ENCODE results near the gene BMAL1. TPM values are rescaled to one million over a fixed set of nuclear protein-coding genes. Genes with fewer than 3 reads are reported as not detected.

BMAL1 gene
- total RNA-seq, 1 donor from 2014 or later = 7.7 TPM

- no peak overlapping the region for H3K27ac Mint-ChIP-seq (ENCODE audit: unreplicated experiment)
Measured at GRCh38 chr11:13376838-13377237, 99.2 kb downstream of the BMAL1 start.

GRCh38 chr11:13378316-13378715 is 100.7 kb downstream of the BMAL1 start:
- DNase-seq (ENCODE audit: low spot score) = no peak
- Mint-ChIP-seq H3K9me3 (ENCODE audit: unreplicated experiment) (no peaks in the 10 kb centered on the region), H3K4me3 (ENCODE audit: unreplicated experiment) (no peak overlapping the region), H3K36me3 (ENCODE audit: low read depth, unreplicated experiment) (peaks cover 37% of the 10 kb centered on the region), H3K27me3 (ENCODE audit: unreplicated experiment) (peaks cover 3% of the 10 kb centered on the region), H3K27ac (ENCODE audit: unreplicated experiment) (no peak overlapping the region), H3K4me1 (ENCODE audit: unreplicated experiment) (peaks cover 19% of the 10 kb centered on the region)
- TF ChIP-seq CTCF (IDR thresholded peaks at IDR 0.05; ENCODE audit: unreplicated experiment) = no peak

More at GRCh38 chr11:13376838-13377237, 99.2 kb downstream of the BMAL1 start:
- Mint-ChIP-seq H3K9me3 (ENCODE audit: unreplicated experiment) (no peaks in the 10 kb centered on the region), H3K4me1 (ENCODE audit: unreplicated experiment) (peaks cover 19% of the 10 kb centered on the region), H3K4me3 (ENCODE audit: unreplicated experiment) (peak overlapping the region; percentile 33), H3K27me3 (ENCODE audit: unreplicated experiment) (peaks cover 3% of the 10 kb centered on the region), H3K36me3 (ENCODE audit: low read depth, unreplicated experiment) (peaks cover 26% of the 10 kb centered on the region)
- TF ChIP-seq CTCF (IDR thresholded peaks at IDR 0.05; ENCODE audit: unreplicated experiment) = no peak
- no peak for DNase-seq (ENCODE audit: low spot score)

- peaks cover 3% of the 10 kb centered on the region for H3K27me3 Mint-ChIP-seq (ENCODE audit: unreplicated experiment)
- no peak for TF ChIP-seq CTCF (IDR thresholded peaks at IDR 0.05; ENCODE audit: unreplicated experiment)
- H3K36me3 Mint-ChIP-seq (ENCODE audit: low read depth, unreplicated experiment) = peaks cover 28% of the 10 kb centered on the region
- no peaks in the 10 kb centered on the region for H3K9me3 Mint-ChIP-seq (ENCODE audit: unreplicated experiment)
- H3K4me3 Mint-ChIP-seq (ENCODE audit: unreplicated experiment) = no peak overlapping the region
- DNase-seq (ENCODE audit: low spot score) = no peak
- H3K27ac Mint-ChIP-seq (ENCODE audit: unreplicated experiment) = no peak overlapping the region
- peaks cover 5% of the 10 kb centered on the region for H3K4me1 Mint-ChIP-seq (ENCODE audit: unreplicated experiment)
Measured at GRCh38 chr11:13380731-13381130, 103.1 kb downstream of the BMAL1 start.

- no peak overlapping the region for H3K4me3 Mint-ChIP-seq (ENCODE audit: unreplicated experiment)
- no peak for DNase-seq (ENCODE audit: low spot score)
- TF ChIP-seq CTCF (IDR thresholded peaks at IDR 0.05; ENCODE audit: unreplicated experiment) = no peak
- H3K27ac Mint-ChIP-seq (ENCODE audit: unreplicated experiment) = no peak overlapping the region
- H3K9me3 Mint-ChIP-seq (ENCODE audit: unreplicated experiment) = no peaks in the 10 kb centered on the region
- H3K27me3 Mint-ChIP-seq (ENCODE audit: unreplicated experiment) = peaks cover 1% of the 10 kb centered on the region
- H3K4me1 Mint-ChIP-seq (ENCODE audit: unreplicated experiment) = no peaks in the 10 kb centered on the region
- peaks cover 24% of the 10 kb centered on the region for H3K36me3 Mint-ChIP-seq (ENCODE audit: low read depth, unreplicated experiment)
Measured at GRCh38 chr11:13382751-13383150, 105.2 kb downstream of the BMAL1 start.

- Mint-ChIP-seq H3K27ac (ENCODE audit: unreplicated experiment) (peak overlapping the region; percentile 57), H3K4me3 (ENCODE audit: unreplicated experiment) (no peak overlapping the region), H3K27me3 (ENCODE audit: unreplicated experiment) (peaks cover 1% of the 10 kb centered on the region), H3K36me3 (ENCODE audit: low read depth, unreplicated experiment) (peaks cover 41% of the 10 kb centered on the region), H3K4me1 (ENCODE audit: unreplicated experiment) (no peaks in the 10 kb centered on the region), H3K9me3 (ENCODE audit: unreplicated experiment) (no peaks in the 10 kb centered on the region)
- DNase-seq (ENCODE audit: low spot score) = peak; percentile 60
- peak; percentile 60 for TF ChIP-seq CTCF (IDR thresholded peaks at IDR 0.05; ENCODE audit: unreplicated experiment)
Measured at GRCh38 chr11:13384908-13385640, 107.5 kb downstream of the BMAL1 start.
